Measurements from ENCODE around the gene P4HA3. TPM values are rescaled to one million over a fixed set of nuclear protein-coding genes. Genes with fewer than 3 reads are reported as not detected.
A peak's percentile ranks its signal among the peaks of the same experiment; 100 is the strongest.

P4HA3 gene
- total RNA-seq (3.0 TPM), polyA plus RNA-seq (ENCODE audit: insufficient read depth in 1 of 8, insufficient read length in 8 of 8, low replicate concordance in 1 of 8) (1 to 10 TPM in 6 of 8 donors, under 1 TPM in 2; 0.80 to 9.3 (median 2.1) TPM)
- long read RNA-seq, donor 1, partial matches to known transcripts: 0 of 8 reads
- long read RNA-seq, donor 1, other reads (novel, unspliced or antisense): 8 of 8 reads
- long read RNA-seq, donor 2: 0 reads
- long read RNA-seq, donor 3: 0 reads
- long read RNA-seq, donor 4, partial matches to known transcripts: 0 of 1 reads
- long read RNA-seq, donor 4, other reads (novel, unspliced or antisense): 0 of 1 reads
- long read RNA-seq, donor 5, partial matches to known transcripts: 5 of 50 reads
- long read RNA-seq, donor 5, other reads (novel, unspliced or antisense): 42 of 50 reads
- long read RNA-seq, donor 6, partial matches to known transcripts: 107 of 107 reads
- long read RNA-seq, donor 6, other reads (novel, unspliced or antisense): 0 of 107 reads
- long read RNA-seq, donor 7: 0 reads
- long read RNA-seq, donor 8: 0 reads
- long read RNA-seq, donor 9, partial matches to known transcripts: 0 of 1 reads
- long read RNA-seq, donor 9, other reads (novel, unspliced or antisense): 0 of 1 reads
- long read RNA-seq, donor 10: 0 reads
- long read RNA-seq, donor 11, partial matches to known transcripts: 0 of 1 reads
- long read RNA-seq, donor 11, other reads (novel, unspliced or antisense): 0 of 1 reads

GRCh38 chr11:74311352-74311926 is at the start of gene P4HA3:
Gene P4HA3 (minus strand): TSS chr11:74311640. CDS start chr11:74311611, 29 bp downstream.
- no peak within 1 kb of the TSS for H3K27ac ChIP-seq (ENCODE audit: low read length)
- H3K36me3 ChIP-seq (ENCODE audit: control insufficient read depth, insufficient read depth, low read length): no peaks in the 10 kb centered on the region
- H3K4me3 ChIP-seq (ENCODE audit: low read length): peak within 1 kb of the TSS; percentile 21
- WGBS (ENCODE audit: insufficient coverage): 2% methylated on average over 55 of the region's 62 CpGs
- peaks cover 8% of the 10 kb centered on the region for H3K4me1 ChIP-seq (ENCODE audit: control insufficient read depth, insufficient read depth, low read length)
- H3K27me3 ChIP-seq (ENCODE audit: control insufficient read depth, insufficient read depth, low read length): peaks cover 22% of the 10 kb centered on the region
- peaks cover 2% of the 10 kb centered on the region for H3K9me3 ChIP-seq (replicated peaks; ENCODE audit: control insufficient read depth, low read depth, low read length)
- DNase-seq: peak; percentile 53

- no peak overlapping the region for H3K27ac ChIP-seq (ENCODE audit: low read length)
- H3K27me3 ChIP-seq (ENCODE audit: control insufficient read depth, insufficient read depth, low read length): no peaks in the 10 kb centered on the region
- no CpG with 5 or more reads among the region's 1 CpG for WGBS (ENCODE audit: insufficient coverage)
- H3K4me3 ChIP-seq (ENCODE audit: low read length): no peak overlapping the region
- H3K4me1 ChIP-seq (ENCODE audit: control insufficient read depth, insufficient read depth, low read length): no peaks in the 10 kb centered on the region
- no peaks in the 10 kb centered on the region for H3K36me3 ChIP-seq (ENCODE audit: control insufficient read depth, insufficient read depth, low read length)
- H3K9me3 ChIP-seq (replicated peaks; ENCODE audit: control insufficient read depth, low read depth, low read length): peaks cover 5% of the 10 kb centered on the region
- no peak for DNase-seq
Observed at GRCh38 chr11:74357449-74357848, 46.0 kb upstream of the P4HA3 start.

- Histone ChIP-seq H3K9me3 (replicated peaks; ENCODE audit: control insufficient read depth, low read depth, low read length) (peaks cover 4% of the 10 kb centered on the region), H3K4me1 (ENCODE audit: control insufficient read depth, insufficient read depth, low read length) (no peaks in the 10 kb centered on the region), H3K27ac (ENCODE audit: low read length) (no peak overlapping the region), H3K4me3 (ENCODE audit: low read length) (no peak overlapping the region), H3K27me3 (ENCODE audit: control insufficient read depth, insufficient read depth, low read length) (no peaks in the 10 kb centered on the region), H3K36me3 (ENCODE audit: control insufficient read depth, insufficient read depth, low read length) (no peaks in the 10 kb centered on the region)
- no CpG with 5 or more reads among the region's 2 CpGs for WGBS (ENCODE audit: insufficient coverage)
- no peak for DNase-seq
Observed at GRCh38 chr11:74355626-74356025, 44.2 kb upstream of the P4HA3 start.

- H3K27ac ChIP-seq (ENCODE audit: low read length): no peak overlapping the region
- H3K4me3 ChIP-seq (ENCODE audit: low read length): no peak overlapping the region
- no peak for DNase-seq
- H3K4me1 ChIP-seq (ENCODE audit: control insufficient read depth, insufficient read depth, low read length): no peaks in the 10 kb centered on the region
- H3K9me3 ChIP-seq (replicated peaks; ENCODE audit: control insufficient read depth, low read depth, low read length): no peaks in the 10 kb centered on the region
- no peaks in the 10 kb centered on the region for H3K36me3 ChIP-seq (ENCODE audit: control insufficient read depth, insufficient read depth, low read length)
- 80% methylated on average over 1 of the region's 3 CpGs for WGBS (ENCODE audit: insufficient coverage)
- H3K27me3 ChIP-seq (ENCODE audit: control insufficient read depth, insufficient read depth, low read length): no peaks in the 10 kb centered on the region
Observed at GRCh38 chr11:74354036-74354435, 42.6 kb upstream of the P4HA3 start.

- Histone ChIP-seq H3K27me3 (ENCODE audit: control insufficient read depth, insufficient read depth, low read length) (no peaks in the 10 kb centered on the region), H3K4me1 (ENCODE audit: control insufficient read depth, insufficient read depth, low read length) (no peaks in the 10 kb centered on the region)
Observed at GRCh38 chr11:74347381-74347780, 35.9 kb upstream of the P4HA3 start.

GRCh38 chr11:74345420-74345819 is 34.0 kb upstream of the P4HA3 start:
- WGBS (ENCODE audit: insufficient coverage): no CpG with 5 or more reads among the region's 1 CpG
- no peaks in the 10 kb centered on the region for H3K9me3 ChIP-seq (replicated peaks; ENCODE audit: control insufficient read depth, low read depth, low read length)
- H3K36me3 ChIP-seq (ENCODE audit: control insufficient read depth, insufficient read depth, low read length): peaks cover 3% of the 10 kb centered on the region
- no peak for DNase-seq
- no peaks in the 10 kb centered on the region for H3K27me3 ChIP-seq (ENCODE audit: control insufficient read depth, insufficient read depth, low read length)
- no peaks in the 10 kb centered on the region for H3K4me1 ChIP-seq (ENCODE audit: control insufficient read depth, insufficient read depth, low read length)
- no peak overlapping the region for H3K4me3 ChIP-seq (ENCODE audit: low read length)
- H3K27ac ChIP-seq (ENCODE audit: low read length): no peak overlapping the region

More at GRCh38 chr11:74347381-74347780, 35.9 kb upstream of the P4HA3 start:
- no peaks in the 10 kb centered on the region for H3K9me3 ChIP-seq (replicated peaks; ENCODE audit: control insufficient read depth, low read depth, low read length)
- no peak overlapping the region for H3K27ac ChIP-seq (ENCODE audit: low read length)
- no peaks in the 10 kb centered on the region for H3K36me3 ChIP-seq (ENCODE audit: control insufficient read depth, insufficient read depth, low read length)
- 69% methylated on average over 2 of the region's 2 CpGs for WGBS (ENCODE audit: insufficient coverage)
- H3K4me3 ChIP-seq (ENCODE audit: low read length): no peak overlapping the region
- no peak for DNase-seq

GRCh38 chr11:74341921-74342320 is 30.5 kb upstream of the P4HA3 start:
- no peak overlapping the region for H3K4me3 ChIP-seq (ENCODE audit: low read length)
- no peaks in the 10 kb centered on the region for H3K4me1 ChIP-seq (ENCODE audit: control insufficient read depth, insufficient read depth, low read length)
- no peak for DNase-seq
- no CpG with 5 or more reads among the region's 1 CpG for WGBS (ENCODE audit: insufficient coverage)
- H3K27ac ChIP-seq (ENCODE audit: low read length): no peak overlapping the region
- H3K27me3 ChIP-seq (ENCODE audit: control insufficient read depth, insufficient read depth, low read length): no peaks in the 10 kb centered on the region
- H3K36me3 ChIP-seq (ENCODE audit: control insufficient read depth, insufficient read depth, low read length): peaks cover 3% of the 10 kb centered on the region
- H3K9me3 ChIP-seq (replicated peaks; ENCODE audit: control insufficient read depth, low read depth, low read length): no peaks in the 10 kb centered on the region

GRCh38 chr11:74339619-74340018 is 28.2 kb upstream of the P4HA3 start:
- Histone ChIP-seq H3K9me3 (replicated peaks; ENCODE audit: control insufficient read depth, low read depth, low read length) (no peaks in the 10 kb centered on the region), H3K27ac (ENCODE audit: low read length) (no peak overlapping the region), H3K4me3 (ENCODE audit: low read length) (no peak overlapping the region), H3K36me3 (ENCODE audit: control insufficient read depth, insufficient read depth, low read length) (peaks cover 4% of the 10 kb centered on the region), H3K4me1 (ENCODE audit: control insufficient read depth, insufficient read depth, low read length) (no peaks in the 10 kb centered on the region), H3K27me3 (ENCODE audit: control insufficient read depth, insufficient read depth, low read length) (no peaks in the 10 kb centered on the region)
- no peak for DNase-seq

- H3K4me1 ChIP-seq (ENCODE audit: control insufficient read depth, insufficient read depth, low read length): no peaks in the 10 kb centered on the region
- no peak overlapping the region for H3K4me3 ChIP-seq (ENCODE audit: low read length)
- no peaks in the 10 kb centered on the region for H3K27me3 ChIP-seq (ENCODE audit: control insufficient read depth, insufficient read depth, low read length)
- no peaks in the 10 kb centered on the region for H3K9me3 ChIP-seq (replicated peaks; ENCODE audit: control insufficient read depth, low read depth, low read length)
- peaks cover 4% of the 10 kb centered on the region for H3K36me3 ChIP-seq (ENCODE audit: control insufficient read depth, insufficient read depth, low read length)
- no peak for DNase-seq
- no peak overlapping the region for H3K27ac ChIP-seq (ENCODE audit: low read length)
- WGBS (ENCODE audit: insufficient coverage): 83% methylated on average over 2 of the region's 6 CpGs
Observed at GRCh38 chr11:74338963-74339362, 27.5 kb upstream of the P4HA3 start.

- H3K27me3 ChIP-seq (ENCODE audit: control insufficient read depth, insufficient read depth, low read length): no peaks in the 10 kb centered on the region
- no peak overlapping the region for H3K27ac ChIP-seq (ENCODE audit: low read length)
- no CpG with 5 or more reads among the region's 1 CpG for WGBS (ENCODE audit: insufficient coverage)
Observed at GRCh38 chr11:74333193-74333592, 21.8 kb upstream of the P4HA3 start.

More at GRCh38 chr11:74333193-74333592, 21.8 kb upstream of the P4HA3 start:
- DNase-seq: no peak
- H3K9me3 ChIP-seq (replicated peaks; ENCODE audit: control insufficient read depth, low read depth, low read length): no peaks in the 10 kb centered on the region
- peaks cover 2% of the 10 kb centered on the region for H3K36me3 ChIP-seq (ENCODE audit: control insufficient read depth, insufficient read depth, low read length)
- H3K4me3 ChIP-seq (ENCODE audit: low read length): no peak overlapping the region
- H3K4me1 ChIP-seq (ENCODE audit: control insufficient read depth, insufficient read depth, low read length): no peaks in the 10 kb centered on the region

Measured in muscle of leg (tissue), 16 donors.